ENCODE results near the gene NSUN6.

DNA sequence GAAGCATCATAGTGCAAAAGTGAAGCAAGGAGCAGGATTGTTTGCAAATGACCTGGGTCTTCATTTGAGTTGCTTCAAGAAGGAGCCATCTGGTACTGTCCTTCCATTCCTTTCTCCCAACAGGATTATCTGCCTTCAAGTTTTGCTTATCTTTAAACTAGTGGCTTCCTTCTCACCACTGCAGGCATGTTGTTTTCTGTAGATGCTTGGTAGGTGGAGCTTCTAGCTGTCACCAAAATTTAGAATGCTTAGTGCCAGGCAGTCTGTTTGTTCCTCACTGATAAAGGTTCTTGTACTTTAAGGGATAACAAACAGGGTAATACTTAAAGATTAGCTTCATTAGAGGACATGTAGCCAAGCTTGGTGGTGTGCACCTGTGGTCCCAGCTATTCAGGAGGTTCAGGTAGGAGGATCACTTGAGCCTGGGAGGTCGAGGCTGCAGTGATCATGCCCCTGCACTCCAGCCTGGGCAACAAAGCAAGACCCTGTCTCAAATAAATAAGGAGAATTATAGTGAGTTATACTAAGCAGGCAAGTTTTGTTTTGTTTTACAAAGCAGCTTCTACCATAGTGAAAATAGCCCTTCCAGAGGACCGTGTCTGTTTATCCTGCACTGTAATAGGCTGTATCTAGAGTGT, 13.6 kb upstream of the NSUN6 start:
- TF ChIP-seq POLR2AphosphoS5 (IDR thresholded peaks at IDR 0.05) (no peak), CTCF (IDR thresholded peaks at IDR 0.05) (no peak), POLR2A (IDR thresholded peaks at IDR 0.05) (no peak)

Measured in transverse colon (tissue), 4 donors.